ENCODE results near the gene EXOC4.
"Not testable (repeated sequence)": the region's sequence is repeated elsewhere in the genome, so short reads cannot be mapped to it uniquely, and the experiment has no call there.

EXOC4 gene

GRCh38 chr7:134073276-134073675, 820.4 kb downstream of the EXOC4 start:
- H3K9ac ChIP-seq (ENCODE audit: insufficient read length, low read depth), result no peak overlapping the region
- no peak for DNase-seq (ENCODE audit: low read depth, low spot score)
- H3K4me3 ChIP-seq (ENCODE audit: insufficient read length, low read depth), result no peak overlapping the region
- no peaks in the 10 kb centered on the region for H3K36me3 ChIP-seq (ENCODE audit: insufficient read depth, insufficient read length, low read length)
- peaks cover 3% of the 10 kb centered on the region for H3K4me1 ChIP-seq (ENCODE audit: insufficient read depth, insufficient read length)
- H3K9me3 ChIP-seq (ENCODE audit: insufficient read depth, low read length), result peaks cover 7% of the 10 kb centered on the region; the same call in 1 of the 2 replicates
- TF ChIP-seq YY1 (IDR thresholded peaks at IDR 0.05; ENCODE audit: insufficient read depth, insufficient read length) (no peak), ZNF274 (IDR thresholded peaks at IDR 0.05; ENCODE audit: low read depth, low read length) (no peak), SUZ12 (IDR thresholded peaks at IDR 0.05; ENCODE audit: extremely low read depth, insufficient read depth, insufficient read length) (no peak)
- no peaks in the 10 kb centered on the region for H3K27me3 ChIP-seq (ENCODE audit: insufficient read depth, insufficient read length)

- Histone ChIP-seq H3K9me3 (ENCODE audit: insufficient read depth, low read length) (peaks cover 7% of the 10 kb centered on the region; the same call in 1 of the 2 replicates), H3K36me3 (ENCODE audit: insufficient read depth, insufficient read length, low read length) (no peaks in the 10 kb centered on the region), H3K27me3 (ENCODE audit: insufficient read depth, insufficient read length) (no peaks in the 10 kb centered on the region), H3K4me3 (ENCODE audit: insufficient read length, low read depth) (no peak overlapping the region), H3K9ac (ENCODE audit: insufficient read length, low read depth) (no peak overlapping the region), H3K4me1 (ENCODE audit: insufficient read depth, insufficient read length) (peaks cover 3% of the 10 kb centered on the region)
- TF ChIP-seq YY1 (IDR thresholded peaks at IDR 0.05; ENCODE audit: insufficient read depth, insufficient read length) (no peak), ZNF274 (IDR thresholded peaks at IDR 0.05; ENCODE audit: low read depth, low read length) (no peak), SUZ12 (IDR thresholded peaks at IDR 0.05; ENCODE audit: extremely low read depth, insufficient read depth, insufficient read length) (no peak)
- DNase-seq (ENCODE audit: low read depth, low spot score), result no peak
Observed at GRCh38 chr7:134075799-134076198, 822.9 kb downstream of the EXOC4 start.

- not testable (repeated sequence) for H3K9me3 ChIP-seq (ENCODE audit: insufficient read depth, low read length); H3K36me3 ChIP-seq (ENCODE audit: insufficient read depth, insufficient read length, low read length); H3K4me3 ChIP-seq (ENCODE audit: insufficient read length, low read depth); DNase-seq (ENCODE audit: low read depth, low spot score); H3K27me3 ChIP-seq (ENCODE audit: insufficient read depth, insufficient read length); H3K4me1 ChIP-seq (ENCODE audit: insufficient read depth, insufficient read length); H3K9ac ChIP-seq (ENCODE audit: insufficient read length, low read depth)
Observed at GRCh38 chr7:134077560-134077959, 824.7 kb downstream of the EXOC4 start.

DNA sequence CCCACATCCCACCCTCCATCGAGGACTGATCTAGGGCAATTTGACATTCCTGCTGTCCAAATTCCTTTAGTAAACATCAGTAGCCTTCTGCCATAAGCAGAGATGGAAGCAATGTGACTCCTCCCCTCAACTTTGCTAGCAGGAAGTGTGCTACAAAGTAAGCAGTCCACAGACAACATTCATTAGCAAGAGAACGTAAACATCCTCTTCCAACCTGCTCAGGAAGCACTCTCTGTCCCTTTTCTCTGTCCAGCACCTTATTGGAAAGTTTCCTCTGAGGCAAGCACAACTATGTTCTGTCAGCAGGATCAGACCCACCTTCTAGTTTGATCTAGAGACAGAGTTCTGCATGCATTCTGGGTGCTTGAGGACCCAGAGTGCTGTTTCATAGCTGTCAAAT, 826.1 kb downstream of the EXOC4 start:
- H3K4me1 ChIP-seq (ENCODE audit: insufficient read depth, insufficient read length), result no peaks in the 10 kb centered on the region
- no peak for DNase-seq (ENCODE audit: low read depth, low spot score)
- H3K27me3 ChIP-seq (ENCODE audit: insufficient read depth, insufficient read length), result no peaks in the 10 kb centered on the region
- no peak overlapping the region for H3K4me3 ChIP-seq (ENCODE audit: insufficient read length, low read depth)
- H3K9ac ChIP-seq (ENCODE audit: insufficient read length, low read depth), result no peak overlapping the region
- no peak for TF ChIP-seq YY1 (IDR thresholded peaks at IDR 0.05; ENCODE audit: insufficient read depth, insufficient read length)
- TF ChIP-seq ZNF274 (IDR thresholded peaks at IDR 0.05; ENCODE audit: low read depth, low read length), result no peak
- no peak for TF ChIP-seq SUZ12 (IDR thresholded peaks at IDR 0.05; ENCODE audit: extremely low read depth, insufficient read depth, insufficient read length)
- H3K36me3 ChIP-seq (ENCODE audit: insufficient read depth, insufficient read length, low read length), result no peaks in the 10 kb centered on the region
- H3K9me3 ChIP-seq (ENCODE audit: insufficient read depth, low read length), result peaks cover 7% of the 10 kb centered on the region; the same call in 1 of the 2 replicates

- Histone ChIP-seq H3K4me1 (ENCODE audit: insufficient read depth, insufficient read length) (no peaks in the 10 kb centered on the region), H3K27me3 (ENCODE audit: insufficient read depth, insufficient read length) (no peaks in the 10 kb centered on the region), H3K9me3 (ENCODE audit: insufficient read depth, low read length) (no peaks in the 10 kb centered on the region), H3K9ac (ENCODE audit: insufficient read length, low read depth) (no peak overlapping the region), H3K36me3 (ENCODE audit: insufficient read depth, insufficient read length, low read length) (no peaks in the 10 kb centered on the region), H3K4me3 (ENCODE audit: insufficient read length, low read depth) (no peak overlapping the region)
- TF ChIP-seq SUZ12 (IDR thresholded peaks at IDR 0.05; ENCODE audit: extremely low read depth, insufficient read depth, insufficient read length), result no peak
- no peak for TF ChIP-seq YY1 (IDR thresholded peaks at IDR 0.05; ENCODE audit: insufficient read depth, insufficient read length)
- TF ChIP-seq ZNF274 (IDR thresholded peaks at IDR 0.05; ENCODE audit: low read depth, low read length), result no peak
- DNase-seq (ENCODE audit: low read depth, low spot score), result no peak
Observed at GRCh38 chr7:134081695-134082094, 828.8 kb downstream of the EXOC4 start.

- TF ChIP-seq ZNF274 (IDR thresholded peaks at IDR 0.05; ENCODE audit: low read depth, low read length), result no peak
- no peak for TF ChIP-seq YY1 (IDR thresholded peaks at IDR 0.05; ENCODE audit: insufficient read depth, insufficient read length)
- TF ChIP-seq SUZ12 (IDR thresholded peaks at IDR 0.05; ENCODE audit: extremely low read depth, insufficient read depth, insufficient read length), result no peak
- DNase-seq (ENCODE audit: low read depth, low spot score), result no peak
- no peaks in the 10 kb centered on the region for H3K36me3 ChIP-seq (ENCODE audit: insufficient read depth, insufficient read length, low read length)
- H3K27me3 ChIP-seq (ENCODE audit: insufficient read depth, insufficient read length), result no peaks in the 10 kb centered on the region
- no peak overlapping the region for H3K9ac ChIP-seq (ENCODE audit: insufficient read length, low read depth)
- peaks cover 13% of the 10 kb centered on the region for H3K9me3 ChIP-seq (ENCODE audit: insufficient read depth, low read length)
- H3K4me3 ChIP-seq (ENCODE audit: insufficient read length, low read depth), result no peak overlapping the region
- H3K4me1 ChIP-seq (ENCODE audit: insufficient read depth, insufficient read length), result no peaks in the 10 kb centered on the region
Observed at GRCh38 chr7:134083766-134084487, 831.0 kb downstream of the EXOC4 start.

DNA sequence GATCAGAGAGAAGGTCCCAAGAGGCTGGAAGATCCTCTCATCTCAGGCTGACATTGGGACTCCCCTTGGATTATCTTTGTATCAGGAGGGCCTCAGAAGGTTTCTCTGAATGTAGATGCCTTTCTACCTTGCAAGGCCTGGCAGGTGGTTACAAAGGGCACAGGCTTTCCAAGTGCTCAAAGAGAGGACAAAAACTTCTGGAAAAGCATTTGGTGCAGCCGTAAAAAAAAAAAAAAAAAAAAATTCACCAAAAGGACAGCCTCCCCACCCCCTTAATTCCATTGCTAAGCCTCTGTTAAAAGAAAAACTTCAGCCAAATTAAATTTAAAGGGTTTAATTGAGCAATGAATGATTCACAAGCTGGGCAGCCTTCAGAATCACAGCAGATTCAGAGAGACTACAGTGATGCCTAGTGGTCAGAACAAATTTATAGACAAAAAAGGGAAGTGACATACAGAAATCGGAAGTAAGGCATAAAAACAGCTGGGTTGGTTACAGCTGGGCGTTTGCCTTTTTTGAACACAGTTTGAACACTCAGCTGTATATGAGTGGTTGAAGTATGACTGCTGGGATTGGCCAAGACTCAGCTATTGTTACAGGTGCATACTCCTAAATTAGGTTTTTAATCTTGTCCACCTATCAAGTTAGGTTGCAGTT, 831.7 kb downstream of the EXOC4 start:
- no peak for DNase-seq (ENCODE audit: low read depth, low spot score)
- Histone ChIP-seq H3K9me3 (ENCODE audit: insufficient read depth, low read length) (peaks cover 20% of the 10 kb centered on the region), H3K27me3 (ENCODE audit: insufficient read depth, insufficient read length) (no peaks in the 10 kb centered on the region), H3K9ac (ENCODE audit: insufficient read length, low read depth) (no peak overlapping the region), H3K4me1 (ENCODE audit: insufficient read depth, insufficient read length) (no peaks in the 10 kb centered on the region), H3K36me3 (ENCODE audit: insufficient read depth, insufficient read length, low read length) (no peaks in the 10 kb centered on the region), H3K4me3 (ENCODE audit: insufficient read length, low read depth) (no peak overlapping the region)
- TF ChIP-seq ZNF274 (IDR thresholded peaks at IDR 0.05; ENCODE audit: low read depth, low read length), result no peak
- TF ChIP-seq SUZ12 (IDR thresholded peaks at IDR 0.05; ENCODE audit: extremely low read depth, insufficient read depth, insufficient read length), result no peak

Data from NT2/D1 (cell line).